GM19468 (cell line): ENCODE results near the gene NID2.

ENCODE experiments used
- ATAC-seq: cut with Tn5 transposase; IDR thresholded peaks from one replicate; pipeline ENCODE4 v1.9.1; 2021; ENCODE audit warnings: mild to moderate bottlenecking, moderate library complexity, moderate number of reproducible peaks; ENCODE audit not compliant: unreplicated experiment; ENCODE audit errors: extremely low read depth

The NID2 gene

DNA sequence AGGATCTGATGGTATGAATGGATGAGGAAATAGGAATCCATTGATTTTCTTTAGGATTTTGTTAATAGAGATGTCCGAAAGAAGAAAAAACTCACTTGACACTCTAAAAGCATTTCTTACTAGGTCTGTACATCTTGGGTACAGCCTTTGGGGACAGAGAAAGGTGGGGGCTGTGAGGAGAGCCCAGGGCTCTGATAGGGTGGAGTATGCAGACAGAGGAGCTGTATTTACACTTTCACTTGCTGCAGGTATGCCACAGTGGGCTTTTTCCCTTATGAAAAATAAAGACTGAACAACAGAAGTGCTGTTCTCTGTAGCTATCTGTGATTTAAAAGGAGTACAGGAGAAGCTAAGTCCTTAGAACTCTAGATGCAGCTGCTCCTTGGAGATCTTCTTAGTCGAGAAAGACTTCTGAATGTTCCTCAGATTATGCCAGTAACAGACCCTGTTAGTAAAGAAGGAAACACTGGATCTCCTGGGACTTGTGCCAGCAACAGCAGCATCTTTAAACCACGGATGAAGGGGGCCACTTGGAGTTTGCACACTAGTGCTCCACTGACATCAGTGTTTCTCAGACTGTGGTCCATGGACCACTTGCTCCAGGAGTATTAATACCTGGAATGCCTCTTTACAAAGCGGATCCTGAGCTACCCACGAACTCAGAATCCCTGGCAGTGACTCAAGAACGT lies 98.9 kb downstream of the NID2 start:
- ATAC-seq: no peak

GRCh38 chr14:51967521-51967920 lies 101.3 kb downstream of the NID2 start:
- no peak for ATAC-seq

GRCh38 chr14:51963286-51963685 lies 105.6 kb downstream of the NID2 start:
- no peak for ATAC-seq

- no peak for ATAC-seq
Measured at GRCh38 chr14:51962711-51963110, 106.1 kb downstream of the NID2 start.

DNA sequence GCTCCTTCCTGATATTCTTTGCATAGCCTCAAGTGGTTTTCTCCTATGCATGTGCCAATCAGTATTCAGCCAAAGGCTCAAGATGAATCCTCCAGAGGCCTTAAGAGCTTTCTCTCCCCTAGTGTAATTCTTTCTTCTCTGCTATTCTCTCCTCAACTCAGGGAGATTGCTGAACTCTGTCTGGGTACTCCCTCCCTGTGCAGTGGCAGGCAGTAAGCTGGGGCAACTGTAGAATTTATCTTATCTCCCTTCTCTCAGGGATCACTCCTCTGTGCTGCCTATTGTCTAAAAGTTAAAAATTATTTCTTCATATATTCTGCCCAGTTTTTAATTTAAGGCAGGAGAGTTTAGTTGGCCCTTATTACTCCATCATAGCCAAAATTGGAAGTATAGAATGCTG lies 108.0 kb downstream of the NID2 start:
- ATAC-seq: no peak

DNA sequence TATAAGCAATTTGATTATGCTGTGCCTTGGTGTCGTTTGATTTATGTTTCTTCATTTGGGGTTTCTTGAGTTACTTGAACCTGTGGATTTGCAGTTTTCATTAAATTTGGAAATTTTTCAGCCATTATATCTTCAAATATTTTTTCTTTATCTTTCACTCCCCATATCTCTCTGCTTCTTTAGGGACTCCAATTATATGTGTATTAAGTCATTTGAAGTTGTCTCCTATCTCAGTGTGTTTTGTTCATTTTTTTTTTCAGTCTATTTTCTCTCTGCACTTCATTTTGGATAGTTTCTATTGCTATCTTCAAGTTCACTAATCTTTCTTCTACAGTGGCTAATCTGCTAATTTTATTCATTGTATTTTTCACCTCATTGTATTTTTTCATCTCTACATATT lies 108.9 kb downstream of the NID2 start:
- no peak for ATAC-seq

GRCh38 chr14:51957950-51958349 lies 110.9 kb downstream of the NID2 start:
- ATAC-seq: no peak
